B cell (primary cell): ENCODE measurements around the gene PLEKHA3. TPM values are rescaled to one million over a fixed set of nuclear protein-coding genes. Genes with fewer than 3 reads are reported as not detected.

Source experiments
- ATAC-seq: fragments of 200-7000 bp; cut with Tn5 transposase; one replicate; pipeline ENCODE4 v1.10.0; 2021; ENCODE audit warnings: low read depth, mild to moderate bottlenecking, moderate number of reproducible peaks, moderate library complexity
- CTCF ChIA-PET: fragments of 350-600 bp; sonication (Branson Sonifier 250); formaldehyde crosslinking; loops from one replicate; lab custom pipeline; 2021; ENCODE audit warnings: antibody characterized with exemption, inconsistent platforms; lab: Charles Lee
- POLR2A ChIA-PET: fragments of 350-600 bp; sonication (Branson Sonifier 250); formaldehyde crosslinking; loops from one replicate; lab custom pipeline; 2021; ENCODE audit warnings: antibody characterized with exemption; lab: Charles Lee
- DNase-seq: peaks from one replicate; pipeline ENCODE4 v3.0.0; 2013
- H2AFZ ChIP-seq: 2 replicates; pipeline ENCODE4 v1.6.1; 2012; ENCODE audit warnings: mild to moderate bottlenecking, low read depth, low read length; ENCODE audit not compliant: insufficient read depth, poor library complexity, severe bottlenecking
- H3K27ac ChIP-seq, 2 donors: 1 replicate in 1 of 2; 2 replicates in 1 of 2; pipeline ENCODE4 v1.5.1; 2012 to 2013; ENCODE audit warnings: low read length in 2 of 2, mild to moderate bottlenecking in 2 of 2, moderate library complexity in 1 of 2
- H3K27me3 ChIP-seq, 4 experiments: fragments of 200-600 bp in 1 of 4; sonication (generic) in 1 of 4; replicated peaks in 1 of 4; 1 replicate in 2 of 4; 2 replicates in 2 of 4; pipeline versions ENCODE4 v1.6.1 to v1.7.0; 2013 to 2016; ENCODE audit warnings: low read length in 3 of 4, mild to moderate bottlenecking in 2 of 4, mixed read lengths in 1 of 4, moderate library complexity in 1 of 4; ENCODE audit not compliant: insufficient read depth in 4 of 4, control insufficient read depth in 3 of 4; ENCODE audit errors: control extremely low read depth in 1 of 4
- H3K36me3 ChIP-seq, 2 experiments: replicated peaks in 1 of 2; 1 replicate in 1 of 2; 2 replicates in 1 of 2; pipeline versions ENCODE4 v1.6.1 to v1.7.1; 2013; ENCODE audit warnings: low read length in 1 of 2; ENCODE audit not compliant: insufficient read depth in 2 of 2, control insufficient read depth in 1 of 2; ENCODE audit errors: control extremely low read depth in 1 of 2, extremely low read depth in 1 of 2
- H3K4me1 ChIP-seq, 2 donors: fragments of 200-600 bp in 1 of 2; sonication (generic) in 1 of 2; 1 replicate in 1 of 2; 2 replicates in 1 of 2; pipeline versions ENCODE4 v1.5.1 to v1.6.1; 2013 to 2017; ENCODE audit warnings: low read length in 2 of 2; ENCODE audit not compliant: control insufficient read depth in 2 of 2, insufficient read depth in 2 of 2
- H3K4me2 ChIP-seq: replicated peaks from 2 replicates; pipeline ENCODE3; 2012; ENCODE audit warnings: mild to moderate bottlenecking, low read depth, low read length; ENCODE audit not compliant: poor library complexity, severe bottlenecking
- H3K4me3 ChIP-seq, 5 experiments: fragments of 200-600 bp in 1 of 5; sonication (generic) in 1 of 5; 1 replicate in 3 of 5; 2 replicates in 2 of 5; pipeline versions ENCODE4 v1.5.1 to v1.7.0; 2011 to 2016; ENCODE audit warnings: low read length in 4 of 5, mild to moderate bottlenecking in 4 of 5, low read depth in 2 of 5, control low read depth in 1 of 5, moderate library complexity in 1 of 5; ENCODE audit not compliant: insufficient read depth in 1 of 5; ENCODE audit errors: control extremely low read depth in 1 of 5, extremely low read depth in 1 of 5
- H3K79me2 ChIP-seq: fragments of 200-600 bp; sonication (generic); one replicate; pipeline ENCODE4 v1.6.0; 2016; ENCODE audit warnings: low read length; ENCODE audit not compliant: control insufficient read depth, insufficient read depth
- H3K9ac ChIP-seq: fragments of 200-600 bp; sonication (generic); 2 replicates; pipeline ENCODE4 v1.6.1; 2017; ENCODE audit warnings: mild to moderate bottlenecking, low read length, moderate library complexity
- H3K9me3 ChIP-seq, 3 donors: one replicate each; pipeline versions ENCODE4 v1.6.1 to v1.7.1; 2013; ENCODE audit warnings: low read length in 2 of 3; ENCODE audit not compliant: control insufficient read depth in 2 of 3, insufficient read depth in 1 of 3; ENCODE audit errors: control extremely low read depth in 1 of 3
- H4K20me1 ChIP-seq: 2 replicates; pipeline ENCODE4 v1.6.0; 2012; ENCODE audit warnings: mild to moderate bottlenecking, low read length; ENCODE audit not compliant: insufficient read depth, control insufficient read depth, poor library complexity, severe bottlenecking
- H3K27ac Mint-ChIP-seq: one replicate; pipeline ENCODE4 v1.8.0; 2021; ENCODE audit warnings: mixed read lengths
- H3K27me3 Mint-ChIP-seq: one replicate; pipeline ENCODE4 v1.8.0; 2021; ENCODE audit warnings: mixed read lengths
- H3K4me1 Mint-ChIP-seq: one replicate; pipeline ENCODE4 v1.8.0; 2021; ENCODE audit warnings: mixed read lengths
- H3K4me3 Mint-ChIP-seq: one replicate; pipeline ENCODE4 v1.8.0; 2021; ENCODE audit warnings: mixed read lengths
- H3K9me3 Mint-ChIP-seq: one replicate; pipeline ENCODE4 v1.8.0; 2022; ENCODE audit warnings: mixed read lengths; ENCODE audit not compliant: insufficient read depth
- EZH2 ChIP-seq: IDR thresholded peaks from 2 replicates; pipeline ENCODE4 v1.6.1; 2012; ENCODE audit warnings: borderline replicate concordance, low read depth, mild to moderate bottlenecking, moderate library complexity, low read length; ENCODE audit not compliant: insufficient read depth, poor library complexity, severe bottlenecking
- WGBS: methylation state at CpG from one replicate; pipeline ENCODE4 v1.1.5; 2013; ENCODE audit warnings: missing lambda C conversion rate; ENCODE audit not compliant: insufficient coverage; 5-methylcytosine and 5-hydroxymethylcytosine counted together
- intact Hi-C: fragments of 100-400 bp; cut with micrococcal nuclease; formaldehyde crosslinking; loops from one replicate; pipeline ENCODE4 v1.10.0; 2022
- polyA plus RNA-seq: library from polyadenylated mRNA; depleted of rRNA; stranded (reverse); fragments of >200 nt; gene quantifications from 2 replicates; pipeline ENCODE4 v1.2.3, GENCODE V29; 2012
- total RNA-seq, 2 donors: library from RNA; stranded (reverse); fragments of 120-200 nt in 1 of 2; gene quantifications; 1 replicate in 1 of 2; 2 replicates in 1 of 2; pipeline versions ENCODE4 v1.2.3 to v1.2.4, GENCODE V29; 2013 to 2022
- TF ChIP-seq, protein P1 (sequence below): fragments of 200-600 bp; IDR thresholded peaks from one replicate; pipeline ENCODE4 v1.8.0; 2022; ENCODE audit warnings: antibody characterized with exemption, mild to moderate bottlenecking

Gene PLEKHA3
- total and polyA plus RNA-seq, 2 donors (not counting 1 experiment from before 2014, with no cell fraction given): 4.8 to 29.3 TPM

- Histone ChIP-seq H3K4me1 (peaks cover 7 to 16% of the 10 kb centered on the region in 2 donors), H3K9me3 (no peaks in the 10 kb centered on the region), H3K27ac (peak overlapping the region; percentile 83 to 94), H3K36me3 (peaks cover 7 to 14% of the 10 kb centered on the region in 2 experiments), H3K79me2 (peaks cover 22% of the 10 kb centered on the region), H3K4me2 (peak overlapping the region; percentile 97), H3K27me3 (no peaks in the 10 kb centered on the region), H3K4me3 (peak overlapping the region; percentile 70 to 97 (median 92)), H3K9ac (peak overlapping the region; percentile 91), H4K20me1 (peaks cover 27% of the 10 kb centered on the region), H2AFZ (peak overlapping the region; percentile 90)
- no peaks in the 10 kb centered on the region for H3K9me3 Mint-ChIP-seq
- DNase-seq (peak; percentile 89), ATAC-seq (no peak)
- POLR2A ChIA-PET: interaction anchor here (1.2 kb wide), 1 partner anchor 80 kb away, joined by 4 read pairs; no protein-coding TSS in a partner anchor
- TF ChIP-seq, protein P1, sequence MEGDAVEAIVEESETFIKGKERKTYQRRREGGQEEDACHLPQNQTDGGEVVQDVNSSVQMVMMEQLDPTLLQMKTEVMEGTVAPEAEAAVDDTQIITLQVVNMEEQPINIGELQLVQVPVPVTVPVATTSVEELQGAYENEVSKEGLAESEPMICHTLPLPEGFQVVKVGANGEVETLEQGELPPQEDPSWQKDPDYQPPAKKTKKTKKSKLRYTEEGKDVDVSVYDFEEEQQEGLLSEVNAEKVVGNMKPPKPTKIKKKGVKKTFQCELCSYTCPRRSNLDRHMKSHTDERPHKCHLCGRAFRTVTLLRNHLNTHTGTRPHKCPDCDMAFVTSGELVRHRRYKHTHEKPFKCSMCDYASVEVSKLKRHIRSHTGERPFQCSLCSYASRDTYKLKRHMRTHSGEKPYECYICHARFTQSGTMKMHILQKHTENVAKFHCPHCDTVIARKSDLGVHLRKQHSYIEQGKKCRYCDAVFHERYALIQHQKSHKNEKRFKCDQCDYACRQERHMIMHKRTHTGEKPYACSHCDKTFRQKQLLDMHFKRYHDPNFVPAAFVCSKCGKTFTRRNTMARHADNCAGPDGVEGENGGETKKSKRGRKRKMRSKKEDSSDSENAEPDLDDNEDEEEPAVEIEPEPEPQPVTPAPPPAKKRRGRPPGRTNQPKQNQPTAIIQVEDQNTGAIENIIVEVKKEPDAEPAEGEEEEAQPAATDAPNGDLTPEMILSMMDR: no peak
- no peak for TF ChIP-seq EZH2
- no peaks in the 10 kb centered on the region for H3K27me3 Mint-ChIP-seq
- peaks cover 29% of the 10 kb centered on the region for H3K4me1 Mint-ChIP-seq
- 6% methylated on average over 15 of the region's 18 CpGs for WGBS
- peak overlapping the region; percentile 92 for H3K27ac Mint-ChIP-seq
- CTCF ChIA-PET: interaction anchor here (5.5 kb wide), 1 partner anchor 36 kb away, joined by 34 read pairs; no protein-coding TSS in a partner anchor
- intact Hi-C loops: loop anchor here (1.0 to 10.0 kb wide), 4 partner anchors 36 to 1237 kb away; partner anchors contain the start of genes HNRNPA3 and SESTD1
- peak overlapping the region; percentile 88 for H3K4me3 Mint-ChIP-seq
These were observed 30.3 kb upstream of the PLEKHA3 start for GRCh38 chr2:178449700-178450523.

DNA sequence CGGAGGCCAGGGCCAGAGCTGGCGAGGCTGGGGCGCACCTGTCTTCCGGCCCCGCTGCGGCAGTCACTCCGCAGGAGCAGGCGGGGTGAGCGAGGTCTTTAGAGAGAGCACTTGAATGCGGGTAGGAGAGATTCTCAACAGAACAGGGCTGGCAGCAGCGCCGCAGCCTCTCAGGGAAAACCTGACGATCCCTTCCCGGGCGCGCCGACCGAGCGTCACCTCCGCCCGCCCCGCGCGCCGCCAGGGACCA lies 29.8 kb upstream of the PLEKHA3 start:
- Histone ChIP-seq H3K9me3 (no peaks in the 10 kb centered on the region), H3K27me3 (no peaks in the 10 kb centered on the region), H2AFZ (peak overlapping the region; percentile 90), H3K79me2 (peaks cover 18% of the 10 kb centered on the region), H3K4me1 (peaks cover 7 to 16% of the 10 kb centered on the region in 2 donors), H3K27ac (peak overlapping the region; percentile 83 to 94), H4K20me1 (peaks cover 27% of the 10 kb centered on the region), H3K4me2 (peak overlapping the region; percentile 97), H3K36me3 (peaks cover 2 to 8% of the 10 kb centered on the region in 2 experiments), H3K9ac (peak overlapping the region; percentile 91), H3K4me3 (peak overlapping the region; percentile 70 to 97 (median 92))
- ATAC-seq (peak; percentile 25), DNase-seq (no peak)
- intact Hi-C loops: loop anchor here (1.0 to 10.0 kb wide), 4 partner anchors 36 to 1238 kb away; partner anchors contain the start of genes HNRNPA3 and SESTD1
- under 1% methylated on average over 25 of the region's 25 CpGs for WGBS
- peaks cover 29% of the 10 kb centered on the region for H3K4me1 Mint-ChIP-seq
- ChIA-PET CTCF (interaction anchor here (5.5 kb wide), 1 partner anchor 36 kb away, joined by 34 read pairs; no protein-coding TSS in a partner anchor), POLR2A (interaction anchor here (0.9 to 1.2 kb wide), 4 partner anchors 29 to 80 kb away, joined by 4 to 9 read pairs (median 4); partner anchors contain the start of gene PLEKHA3)
- peak overlapping the region; percentile 88 for H3K4me3 Mint-ChIP-seq
- no peak for TF ChIP-seq EZH2
- TF ChIP-seq, protein P1: no peak
- no peaks in the 10 kb centered on the region for H3K27me3 Mint-ChIP-seq
- H3K27ac Mint-ChIP-seq: peak overlapping the region; percentile 92
- H3K9me3 Mint-ChIP-seq: no peaks in the 10 kb centered on the region
